HepG2 (cell line): ENCODE data around the gene HDLBP. TPM values are rescaled to one million over a fixed set of nuclear protein-coding genes. Genes with fewer than 3 reads are reported as not detected.

ENCODE experiments used
- DMAP1 ChIP-seq: IDR thresholded peaks from 2 replicates; pipeline ENCODE4 v1.6.1; 2016
- FOSL1 ChIP-seq: sonication (generic); formaldehyde crosslinking; IDR thresholded peaks from 2 replicates; pipeline ENCODE4 v1.9.0; 2021; ENCODE audit warnings: missing genetic modification reagents, borderline replicate concordance
- JARID2 ChIP-seq: sonication (generic); formaldehyde crosslinking; IDR thresholded peaks from 2 replicates; pipeline ENCODE4 v1.8.1; 2023; ENCODE audit warnings: missing genetic modification reagents, inconsistent platforms; ENCODE audit not compliant: insufficient replicate concordance
- KLF15 ChIP-seq: sonication (generic); formaldehyde crosslinking; IDR thresholded peaks from 2 replicates; pipeline ENCODE4 v1.8.1; 2023; ENCODE audit warnings: borderline replicate concordance, mild to moderate bottlenecking, inconsistent platforms, missing genetic modification reagents, mixed read lengths
- NCOA2 ChIP-seq: sonication (generic); formaldehyde crosslinking; IDR thresholded peaks from 2 replicates; pipeline ENCODE4 v1.8.0; 2022; ENCODE audit warnings: inconsistent platforms
- NKX3-1 ChIP-seq: sonication (generic); formaldehyde crosslinking; IDR thresholded peaks from 2 replicates; pipeline ENCODE4 v1.5.0; 2020; ENCODE audit warnings: missing genetic modification reagents
- RFXANK ChIP-seq: IDR thresholded peaks from 2 replicates; pipeline ENCODE4 v1.6.1; 2016
- SNAPC2 ChIP-seq: sonication (generic); formaldehyde crosslinking; IDR thresholded peaks from 2 replicates; pipeline ENCODE4 v1.8.1; 2022; ENCODE audit warnings: mild to moderate bottlenecking, missing genetic modification reagents
- TP53 ChIP-seq: sonication (generic); formaldehyde crosslinking; conservative IDR thresholded peaks from 2 replicates; pipeline ENCODE4 v1.4.0; 2020; ENCODE audit warnings: missing genetic modification reagents
- ZFP37 ChIP-seq: sonication (generic); formaldehyde crosslinking; IDR thresholded peaks from 2 replicates; pipeline ENCODE4 v1.4.0; 2020; ENCODE audit warnings: missing genetic modification reagents, borderline replicate concordance
- ZFP41 ChIP-seq: sonication (generic); formaldehyde crosslinking; IDR thresholded peaks from 2 replicates; pipeline ENCODE4 v1.4.0; 2020; ENCODE audit warnings: mild to moderate bottlenecking, missing genetic modification reagents, borderline replicate concordance
- ZNF180 ChIP-seq: sonication (generic); formaldehyde crosslinking; IDR thresholded peaks from 2 replicates; pipeline ENCODE4 v1.4.0; 2020; ENCODE audit warnings: low read depth, missing genetic modification reagents, borderline replicate concordance
- ZNF33A ChIP-seq: sonication (generic); formaldehyde crosslinking; IDR thresholded peaks from 2 replicates; pipeline ENCODE4 v1.5.1; 2020; ENCODE audit warnings: missing genetic modification reagents, mild to moderate bottlenecking, moderate library complexity, borderline replicate concordance
- ZNF564 ChIP-seq: sonication (generic); formaldehyde crosslinking; IDR thresholded peaks from 2 replicates; pipeline ENCODE4 v1.8.1; 2023; ENCODE audit warnings: mild to moderate bottlenecking, missing genetic modification reagents
- ZNF607 ChIP-seq: sonication (generic); formaldehyde crosslinking; IDR thresholded peaks from 2 replicates; pipeline ENCODE4 v1.5.1; 2020; ENCODE audit warnings: missing genetic modification reagents, mild to moderate bottlenecking, borderline replicate concordance
- ZNF7 ChIP-seq: IDR thresholded peaks from 2 replicates; pipeline ENCODE4 v1.6.1; 2016; ENCODE audit warnings: missing biosample characterization, missing genetic modification reagents
- ZSCAN22 ChIP-seq: sonication (generic); formaldehyde crosslinking; IDR thresholded peaks from 2 replicates; pipeline ENCODE4 v1.4.0; 2020; ENCODE audit warnings: mild to moderate bottlenecking, missing genetic modification reagents
- polyA plus RNA-seq, 8 experiments: library from polyadenylated mRNA; depleted of rRNA in 3 of 8; stranded (reverse) in 7 of 8; unstranded in 1 of 8; fragments of >200 nt; fragmentation: Illumina TruSeq in 4 of 8; extraction: Trizol in 4 of 8; gene quantifications; 2 replicates each; pipeline versions ENCODE4 v1.2.1 to v1.2.3, GENCODE V29; 2011 to 2016; ENCODE audit warnings: low read depth in 4 of 8, missing spikeins in 1 of 8, mixed read lengths in 1 of 8; ENCODE audit not compliant: insufficient read depth in 1 of 8
- total RNA-seq, 5 experiments: library from RNA; depleted of rRNA; stranded (reverse); fragments of >200 nt; fragmentation: Illumina TruSeq; extraction: Trizol; gene quantifications; 2 replicates each; pipeline ENCODE4 v1.2.3, GENCODE V29; 2016; ENCODE audit warnings: low read depth in 1 of 5
- TF ChIP-seq, protein P1 (sequence below): sonication (generic); formaldehyde crosslinking; IDR thresholded peaks from 2 replicates; pipeline ENCODE4 v1.4.0; 2020; ENCODE audit warnings: missing genetic modification reagents
- TF ChIP-seq, protein P2 (sequence below): IDR thresholded peaks from 2 replicates; pipeline ENCODE4 v1.6.1; 2016; ENCODE audit warnings: low read depth
- TF ChIP-seq, protein P3 (sequence below): IDR thresholded peaks from 2 replicates; pipeline ENCODE4 v1.6.1; 2018; ENCODE audit warnings: missing genetic modification reagents
- TF ChIP-seq, protein P4 (sequence below): sonication (generic); formaldehyde crosslinking; IDR thresholded peaks from 2 replicates; pipeline ENCODE4 v1.9.0; 2022; ENCODE audit warnings: low read depth, missing genetic modification reagents
- TF ChIP-seq, protein P5 (sequence below): sonication (generic); formaldehyde crosslinking; IDR thresholded peaks from 2 replicates; pipeline ENCODE4 v1.8.0; 2022; ENCODE audit warnings: missing genetic modification reagents, low read depth, mild to moderate bottlenecking, borderline replicate concordance

HDLBP gene
- total and polyA plus RNA-seq, 2 of the 13 experiments (the other 11 are each of a cell fraction or from before 2014, with no cell fraction given): 464 to 707 TPM

DNA sequence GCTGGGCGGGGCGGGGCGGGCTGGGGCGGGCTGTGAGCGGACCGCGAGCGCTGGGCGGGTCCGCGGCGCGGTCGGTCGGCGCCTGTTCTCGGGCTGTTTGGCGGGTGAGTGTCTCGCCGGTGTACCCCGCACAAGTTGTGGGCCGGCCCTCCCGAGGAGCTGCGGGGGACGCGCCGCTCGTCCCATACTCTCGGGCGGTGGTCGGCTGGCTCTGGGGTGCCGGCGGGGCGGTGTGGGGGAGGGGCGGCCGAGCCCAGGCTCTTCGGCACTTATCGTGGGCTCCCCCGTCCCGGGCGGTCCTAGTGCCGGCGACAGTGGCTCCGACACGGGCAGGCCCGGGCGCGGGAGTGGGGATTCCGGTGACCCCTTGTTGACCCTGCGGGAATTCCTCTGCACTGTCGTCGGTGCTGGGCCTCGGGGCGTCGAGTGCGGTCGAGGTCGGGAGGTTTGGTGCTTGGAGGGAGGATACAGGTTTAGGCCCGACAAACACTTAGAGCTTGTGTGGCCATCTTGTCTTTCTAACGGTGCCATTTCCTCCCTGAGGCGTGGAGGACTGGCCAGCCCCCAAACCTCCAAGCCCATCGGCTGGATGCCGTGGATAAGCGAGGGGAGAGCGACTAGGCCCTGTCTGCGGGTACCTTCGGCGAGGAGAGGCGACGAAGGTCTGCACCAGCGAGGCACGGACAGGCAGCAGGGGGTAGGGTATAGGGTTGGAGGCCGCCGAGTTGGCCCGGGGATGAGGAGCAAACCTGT is 583 bp upstream of the HDLBP start, which contains the start of gene SEPTIN2 (continued):
- TF ChIP-seq ZNF564 (CRISPR knock-in tag) (no peak; the same call in 1 of the 2 replicates), ZNF180 (CRISPR knock-in tag) (peak; percentile 57; the same call in 1 of the 2 replicates), SNAPC2 (no peak), KLF15 (CRISPR knock-in tag) (peak; percentile 79), NKX3-1 (CRISPR knock-in tag) (peak; percentile 93), DMAP1 (CRISPR knock-in tag) (peak; percentile 50; the same call in 1 of the 2 replicates), ZNF607 (CRISPR knock-in tag) (peak; percentile 88; the same call in 1 of the 2 replicates), TP53 (CRISPR knock-in tag) (peak; percentile 44; the same call in 1 of the 2 replicates), RFXANK (no peak), ZFP41 (CRISPR knock-in tag) (no peak; the same call in 1 of the 2 replicates), ZNF33A (no peak), JARID2 (CRISPR knock-in tag) (peak; percentile 15), ZFP37 (0 out of 2 replicates have a peak, but pooled peaks have one; percentile 76), ZSCAN22 (CRISPR knock-in tag) (no peak; the same call in 1 of the 2 replicates), ZNF7 (CRISPR knock-in tag) (no peak), FOSL1 (peak; percentile 26; the same call in 1 of the 2 replicates), NCOA2 (CRISPR knock-in tag) (no peak)
- TF ChIP-seq, protein P1, sequence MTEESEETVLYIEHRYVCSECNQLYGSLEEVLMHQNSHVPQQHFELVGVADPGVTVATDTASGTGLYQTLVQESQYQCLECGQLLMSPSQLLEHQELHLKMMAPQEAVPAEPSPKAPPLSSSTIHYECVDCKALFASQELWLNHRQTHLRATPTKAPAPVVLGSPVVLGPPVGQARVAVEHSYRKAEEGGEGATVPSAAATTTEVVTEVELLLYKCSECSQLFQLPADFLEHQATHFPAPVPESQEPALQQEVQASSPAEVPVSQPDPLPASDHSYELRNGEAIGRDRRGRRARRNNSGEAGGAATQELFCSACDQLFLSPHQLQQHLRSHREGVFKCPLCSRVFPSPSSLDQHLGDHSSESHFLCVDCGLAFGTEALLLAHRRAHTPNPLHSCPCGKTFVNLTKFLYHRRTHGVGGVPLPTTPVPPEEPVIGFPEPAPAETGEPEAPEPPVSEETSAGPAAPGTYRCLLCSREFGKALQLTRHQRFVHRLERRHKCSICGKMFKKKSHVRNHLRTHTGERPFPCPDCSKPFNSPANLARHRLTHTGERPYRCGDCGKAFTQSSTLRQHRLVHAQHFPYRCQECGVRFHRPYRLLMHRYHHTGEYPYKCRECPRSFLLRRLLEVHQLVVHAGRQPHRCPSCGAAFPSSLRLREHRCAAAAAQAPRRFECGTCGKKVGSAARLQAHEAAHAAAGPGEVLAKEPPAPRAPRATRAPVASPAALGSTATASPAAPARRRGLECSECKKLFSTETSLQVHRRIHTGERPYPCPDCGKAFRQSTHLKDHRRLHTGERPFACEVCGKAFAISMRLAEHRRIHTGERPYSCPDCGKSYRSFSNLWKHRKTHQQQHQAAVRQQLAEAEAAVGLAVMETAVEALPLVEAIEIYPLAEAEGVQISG (CRISPR knock-in tag): 0 out of 2 replicates have a peak, but pooled peaks have one; percentile 34
- TF ChIP-seq, protein P2, sequence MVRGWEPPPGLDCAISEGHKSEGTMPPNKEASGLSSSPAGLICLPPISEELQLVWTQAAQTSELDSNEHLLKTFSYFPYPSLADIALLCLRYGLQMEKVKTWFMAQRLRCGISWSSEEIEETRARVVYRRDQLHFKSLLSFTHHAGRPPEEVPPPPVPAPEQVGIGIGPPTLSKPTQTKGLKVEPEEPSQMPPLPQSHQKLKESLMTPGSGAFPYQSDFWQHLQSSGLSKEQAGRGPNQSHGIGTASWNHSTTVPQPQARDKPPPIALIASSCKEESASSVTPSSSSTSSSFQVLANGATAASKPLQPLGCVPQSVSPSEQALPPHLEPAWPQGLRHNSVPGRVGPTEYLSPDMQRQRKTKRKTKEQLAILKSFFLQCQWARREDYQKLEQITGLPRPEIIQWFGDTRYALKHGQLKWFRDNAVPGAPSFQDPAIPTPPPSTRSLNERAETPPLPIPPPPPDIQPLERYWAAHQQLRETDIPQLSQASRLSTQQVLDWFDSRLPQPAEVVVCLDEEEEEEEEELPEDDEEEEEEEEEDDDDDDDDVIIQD (CRISPR knock-in tag): no peak
- TF ChIP-seq, protein P3, sequence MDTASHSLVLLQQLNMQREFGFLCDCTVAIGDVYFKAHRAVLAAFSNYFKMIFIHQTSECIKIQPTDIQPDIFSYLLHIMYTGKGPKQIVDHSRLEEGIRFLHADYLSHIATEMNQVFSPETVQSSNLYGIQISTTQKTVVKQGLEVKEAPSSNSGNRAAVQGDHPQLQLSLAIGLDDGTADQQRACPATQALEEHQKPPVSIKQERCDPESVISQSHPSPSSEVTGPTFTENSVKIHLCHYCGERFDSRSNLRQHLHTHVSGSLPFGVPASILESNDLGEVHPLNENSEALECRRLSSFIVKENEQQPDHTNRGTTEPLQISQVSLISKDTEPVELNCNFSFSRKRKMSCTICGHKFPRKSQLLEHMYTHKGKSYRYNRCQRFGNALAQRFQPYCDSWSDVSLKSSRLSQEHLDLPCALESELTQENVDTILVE: no peak
- TF ChIP-seq, protein P4, sequence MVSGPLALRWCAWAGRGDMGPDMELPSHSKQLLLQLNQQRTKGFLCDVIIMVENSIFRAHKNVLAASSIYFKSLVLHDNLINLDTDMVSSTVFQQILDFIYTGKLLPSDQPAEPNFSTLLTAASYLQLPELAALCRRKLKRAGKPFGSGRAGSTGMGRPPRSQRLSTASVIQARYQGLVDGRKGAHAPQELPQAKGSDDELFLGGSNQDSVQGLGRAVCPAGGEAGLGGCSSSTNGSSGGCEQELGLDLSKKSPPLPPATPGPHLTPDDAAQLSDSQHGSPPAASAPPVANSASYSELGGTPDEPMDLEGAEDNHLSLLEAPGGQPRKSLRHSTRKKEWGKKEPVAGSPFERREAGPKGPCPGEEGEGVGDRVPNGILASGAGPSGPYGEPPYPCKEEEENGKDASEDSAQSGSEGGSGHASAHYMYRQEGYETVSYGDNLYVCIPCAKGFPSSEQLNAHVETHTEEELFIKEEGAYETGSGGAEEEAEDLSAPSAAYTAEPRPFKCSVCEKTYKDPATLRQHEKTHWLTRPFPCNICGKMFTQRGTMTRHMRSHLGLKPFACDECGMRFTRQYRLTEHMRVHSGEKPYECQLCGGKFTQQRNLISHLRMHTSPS (CRISPR knock-in tag): peak; percentile 40; the same call in 1 of the 2 replicates
- TF ChIP-seq, protein P5, sequence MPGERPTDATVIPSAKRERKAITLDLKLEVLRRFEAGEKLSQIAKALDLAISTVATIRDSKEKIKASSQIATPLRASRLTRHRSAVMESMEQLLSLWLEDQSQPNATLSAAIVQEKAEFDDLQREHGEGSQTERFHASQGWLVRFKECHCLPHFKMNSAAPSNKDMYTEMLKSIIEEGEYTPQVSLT (CRISPR knock-in tag): no peak
